ENCODE data around the gene ABCA8.
"Not testable (repeated sequence)": the region's sequence is repeated elsewhere in the genome, so short reads cannot be mapped to it uniquely, and the experiment has no call there.

Gene ABCA8

DNA sequence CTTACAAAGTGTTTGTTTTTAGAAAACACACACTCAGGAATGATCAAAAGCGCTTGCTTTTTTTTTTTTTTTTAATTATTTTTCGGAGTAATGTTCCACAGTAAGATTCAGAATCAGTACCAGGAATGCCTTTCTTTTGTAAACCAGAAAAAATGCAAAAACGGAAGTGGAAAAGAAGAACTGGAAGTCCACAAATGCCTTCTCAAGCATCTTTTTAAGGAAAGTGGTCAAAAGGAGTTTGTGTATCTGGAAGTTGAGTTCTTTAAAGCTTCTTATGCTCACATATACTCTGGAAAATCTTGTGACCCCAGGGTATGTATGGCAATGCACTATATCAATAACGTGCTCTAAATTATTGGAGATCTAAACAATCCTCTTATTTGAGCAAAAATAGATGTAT, 126.0 kb downstream of the ABCA8 start:
- no peak for DNase-seq (ENCODE audit: low read depth)

- no peak for DNase-seq (ENCODE audit: low read depth)
Observed at GRCh38 chr17:68824707-68825106, 130.5 kb downstream of the ABCA8 start.

- not testable (repeated sequence) for DNase-seq (ENCODE audit: low read depth)
Observed at GRCh38 chr17:68824185-68824584, 131.0 kb downstream of the ABCA8 start.

- no peak for DNase-seq (ENCODE audit: low read depth)
Observed at GRCh38 chr17:68822719-68823289, 132.4 kb downstream of the ABCA8 start.

DNA sequence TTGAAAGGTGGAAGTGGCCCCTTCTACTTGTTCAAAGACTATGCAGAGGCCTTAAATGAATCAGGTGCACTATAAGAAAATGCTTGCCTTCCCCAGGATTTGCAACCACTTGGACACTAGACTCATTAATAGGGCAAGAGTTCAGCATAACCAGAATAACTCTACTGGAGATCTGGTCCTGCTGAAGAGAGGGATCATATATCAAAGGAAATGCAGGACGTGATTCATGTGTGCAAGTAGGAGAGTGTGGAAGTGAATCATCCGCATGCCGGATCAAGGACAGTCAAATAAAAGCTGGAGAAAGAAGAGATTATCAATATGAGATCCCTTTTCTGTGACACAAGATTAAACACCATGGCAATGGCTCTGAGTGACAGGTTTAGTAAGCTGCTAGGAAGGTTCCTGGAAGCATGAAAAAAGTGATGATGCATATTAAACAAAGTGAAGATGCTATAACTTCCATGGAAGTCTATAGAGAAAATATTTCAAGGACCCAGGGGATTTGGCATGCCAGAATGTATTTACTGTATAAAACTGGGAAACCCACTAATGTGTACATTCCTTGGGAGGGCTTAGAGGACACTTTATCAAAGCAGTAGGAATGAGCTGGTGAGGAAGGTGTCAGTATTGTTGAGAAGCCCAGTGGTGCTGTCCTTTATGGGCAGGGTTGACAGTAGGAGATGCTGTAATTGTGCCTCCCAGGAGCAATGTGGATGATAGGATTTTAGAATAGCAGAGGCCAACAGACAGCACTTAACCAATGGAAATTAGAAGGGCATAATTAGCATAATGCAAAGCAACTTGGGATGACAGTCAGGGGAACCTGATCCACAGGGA, 133.1 kb downstream of the ABCA8 start:
- DNase-seq (ENCODE audit: low read depth), result no peak

DNA sequence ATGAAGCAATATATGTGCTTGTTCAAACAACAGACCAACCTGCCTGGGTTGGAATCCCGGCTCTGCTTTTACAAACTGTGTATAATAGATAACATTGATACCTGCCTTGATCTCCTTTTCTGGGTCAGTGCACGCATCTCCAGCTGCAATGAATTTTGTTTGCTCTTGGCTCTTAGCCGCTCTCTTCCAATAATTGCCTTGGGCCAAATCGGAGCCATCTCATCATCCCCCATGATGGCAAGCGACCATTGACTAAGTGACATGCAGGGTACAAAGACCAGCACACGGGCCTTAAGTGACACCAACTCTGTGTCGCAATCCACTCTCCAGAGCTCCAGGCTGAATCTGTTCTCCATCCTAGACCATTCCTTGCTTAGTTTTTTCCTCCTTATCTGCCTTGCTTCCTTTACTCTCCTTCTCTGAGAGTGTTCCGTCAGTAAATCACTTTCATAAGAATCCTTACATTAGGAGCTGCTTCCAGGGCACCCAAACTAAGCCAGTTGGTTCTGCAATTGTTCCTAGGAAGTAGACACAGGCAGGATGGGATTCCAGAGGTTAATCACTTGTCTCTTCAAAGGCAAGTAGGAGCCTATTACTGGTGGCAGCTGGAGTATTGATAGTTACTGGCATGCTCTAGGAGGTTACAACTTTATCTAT, 134.2 kb downstream of the ABCA8 start:
- no peak for DNase-seq (ENCODE audit: low read depth)

DNA sequence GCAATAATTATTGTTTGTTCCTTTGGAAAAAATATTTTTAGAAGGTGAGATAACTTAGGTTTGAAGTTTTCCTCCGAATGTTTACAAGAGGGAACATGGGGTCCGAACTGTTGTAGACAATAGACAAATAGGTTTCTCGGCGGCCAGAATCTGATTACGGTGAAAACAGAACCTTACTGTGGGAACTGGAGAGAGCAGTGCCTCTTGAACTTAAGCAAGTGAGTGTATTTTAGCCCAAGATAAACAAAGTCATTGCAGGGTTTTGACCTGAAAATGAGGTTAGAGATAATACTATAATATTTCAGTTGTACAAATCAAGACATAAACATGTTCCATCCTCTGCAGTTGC, 134.7 kb downstream of the ABCA8 start:
- DNase-seq (ENCODE audit: low read depth), result no peak

GRCh38 chr17:68819465-68819864, 135.7 kb downstream of the ABCA8 start:
- no peak for DNase-seq (ENCODE audit: low read depth)

Data from stimulated activated CD8-positive, alpha-beta memory T cell treated with anti-CD3 and anti-CD28 coated beads, Interleukin-4, amount 100 ng/mL, for 24 hours (primary cell).